Peyer's patch (tissue), 4 donors: ENCODE results near the gene C5orf22. TPM values are rescaled to one million over a fixed set of nuclear protein-coding genes. Genes with fewer than 3 reads are reported as not detected.
"Not testable (repeated sequence)": the region's sequence is repeated elsewhere in the genome, so short reads cannot be mapped to it uniquely, and the experiment has no call there.

ENCODE experiments used
- DNase-seq, 3 donors: peaks; one replicate each; pipeline ENCODE4 v3.0.0-alpha.2; 2017 to 2019
- H3K27ac ChIP-seq, 4 donors: fragments of 200-600 bp; sonication (generic); one replicate each; pipeline ENCODE4 v1.5.1; 2016 to 2019
- H3K27me3 ChIP-seq, 2 donors: fragments of 200-600 bp; sonication (generic); one replicate each; pipeline ENCODE4 v1.5.1; 2019
- H3K36me3 ChIP-seq, 3 donors: fragments of 200-600 bp; sonication (generic); one replicate each; pipeline ENCODE4 v1.5.1; 2016 to 2019
- H3K4me1 ChIP-seq, 4 donors: fragments of 200-600 bp; sonication (generic); one replicate each; pipeline ENCODE4 v1.5.1; 2016 to 2019
- H3K4me3 ChIP-seq, 4 donors: fragments of 200-600 bp; sonication (generic); 1 replicate in 3 of 4; 2 replicates in 1 of 4; pipeline ENCODE4 v1.5.1; 2016 to 2019; ENCODE audit warnings: mild to moderate bottlenecking in 1 of 4
- H3K9me3 ChIP-seq, 4 donors: fragments of 200-600 bp; sonication (generic); one replicate each; pipeline ENCODE4 v1.5.1; 2016 to 2019; ENCODE audit warnings: mild to moderate bottlenecking in 1 of 4
- CTCF ChIP-seq, 6 experiments: fragments of 450-650 bp in 4 of 6; fragments of 200-600 bp in 2 of 6; sonication (generic) in 1 of 6; IDR thresholded peaks; one replicate each; pipeline ENCODE4 v1.5.1; 2017 to 2019; ENCODE audit warnings: antibody characterized with exemption in 6 of 6, mild to moderate bottlenecking in 3 of 6, moderate library complexity in 1 of 6
- POLR2A ChIP-seq, 2 donors: fragments of 450-650 bp; IDR thresholded peaks; one replicate each; pipeline ENCODE4 v1.5.1; 2017; ENCODE audit warnings: antibody characterized with exemption in 2 of 2, mild to moderate bottlenecking in 2 of 2, moderate library complexity in 2 of 2
- total RNA-seq, 4 donors: library from RNA; depleted of rRNA; stranded (reverse); fragments of >200 nt; gene quantifications; one replicate each; pipeline ENCODE4 v1.1.0, GENCODE V29; 2016

C5orf22 gene
- total RNA-seq, 4 donors from 2014 or later, result 5.5 to 29.7 (median 13.5) TPM

- Histone ChIP-seq H3K4me1 (peaks cover 0 to 12% (median 2%) of the 10 kb centered on the region in 4 donors), H3K27ac (no peak overlapping the region), H3K4me3 (no peak overlapping the region), H3K27me3 (no peaks in the 10 kb centered on the region), H3K36me3 (peaks cover 0 to 67% (median 0%) of the 10 kb centered on the region in 3 donors), H3K9me3 (no peaks in the 10 kb centered on the region)
- TF ChIP-seq POLR2A (IDR thresholded peaks at IDR 0.05) (no peak), CTCF (IDR thresholded peaks at IDR 0.05) (no peak)
- no peak for DNase-seq
These were observed 4.8 kb downstream of the C5orf22 start for GRCh38 chr5:31536873-31537272.

GRCh38 chr5:31537349-31537748, 5.2 kb downstream of the C5orf22 start:
- no peaks in the 10 kb centered on the region for H3K9me3 ChIP-seq
- H3K4me1 ChIP-seq, result peaks cover 0 to 12% (median 2%) of the 10 kb centered on the region in 4 donors
- H3K36me3 ChIP-seq, result peaks cover 0 to 69% (median 0%) of the 10 kb centered on the region in 3 donors
- DNase-seq, result no peak
- no peak overlapping the region for H3K4me3 ChIP-seq
- H3K27me3 ChIP-seq, result no peaks in the 10 kb centered on the region
- H3K27ac ChIP-seq, result no peak overlapping the region
- no peak for TF ChIP-seq CTCF (IDR thresholded peaks at IDR 0.05)
- TF ChIP-seq POLR2A (IDR thresholded peaks at IDR 0.05), result no peak

- Histone ChIP-seq H3K4me1 (peaks cover 0 to 10% (median 2%) of the 10 kb centered on the region in 4 donors), H3K27me3 (no peaks in the 10 kb centered on the region), H3K9me3 (no peaks in the 10 kb centered on the region), H3K36me3 (peaks cover 0 to 74% (median 0%) of the 10 kb centered on the region in 3 donors), H3K27ac (no peak overlapping the region), H3K4me3 (no peak overlapping the region)
- no peak for DNase-seq
- TF ChIP-seq CTCF (IDR thresholded peaks at IDR 0.05), result no peak
- no peak for TF ChIP-seq POLR2A (IDR thresholded peaks at IDR 0.05)
These were observed 5.8 kb downstream of the C5orf22 start for GRCh38 chr5:31537851-31538250.

DNA sequence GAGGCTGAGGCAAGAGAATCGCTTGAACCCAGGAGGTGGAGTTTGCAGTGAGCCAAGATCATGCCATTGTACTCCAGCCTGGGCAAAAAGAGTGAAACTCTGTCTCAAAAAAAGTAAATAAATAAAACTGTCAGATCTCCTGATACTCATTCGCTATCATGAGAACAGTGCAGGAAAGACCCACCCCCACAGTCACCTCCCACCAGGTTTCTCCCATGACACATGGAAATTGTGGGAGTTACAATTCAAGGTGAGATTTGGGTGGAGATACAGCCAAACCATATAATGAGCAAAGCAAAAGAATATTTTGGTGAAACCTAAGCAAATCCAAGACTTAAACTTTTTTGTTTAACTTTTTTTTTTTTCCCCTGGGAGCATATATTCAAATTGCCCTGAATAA, 17.0 kb downstream of the C5orf22 start:
- H3K36me3 ChIP-seq, result peaks cover 0 to 92% (median 0%) of the 10 kb centered on the region in 3 donors
- H3K27ac ChIP-seq, H3K4me1 ChIP-seq, H3K27me3 ChIP-seq, DNase-seq, H3K9me3 ChIP-seq, H3K4me3 ChIP-seq: not testable (repeated sequence)

GRCh38 chr5:31551878-31552277, 19.8 kb downstream of the C5orf22 start:
- H3K36me3 ChIP-seq, result peaks cover 0 to 76% (median 0%) of the 10 kb centered on the region in 3 donors
- TF ChIP-seq POLR2A (IDR thresholded peaks at IDR 0.05) (no peak), CTCF (IDR thresholded peaks at IDR 0.05) (no peak)
- no peak overlapping the region for H3K27ac ChIP-seq

GRCh38 chr5:31553863-31554262, 21.8 kb downstream of the C5orf22 start:
- Histone ChIP-seq H3K27me3 (no peaks in the 10 kb centered on the region), H3K27ac (no peak overlapping the region), H3K36me3 (peaks cover 0 to 57% (median 0%) of the 10 kb centered on the region in 3 donors), H3K4me1 (no peaks in the 10 kb centered on the region), H3K4me3 (no peak overlapping the region), H3K9me3 (no peaks in the 10 kb centered on the region)
- TF ChIP-seq CTCF (IDR thresholded peaks at IDR 0.05) (no peak), POLR2A (IDR thresholded peaks at IDR 0.05) (no peak)
- no peak for DNase-seq

More at GRCh38 chr5:31551878-31552277, 19.8 kb downstream of the C5orf22 start:
- no peaks in the 10 kb centered on the region for H3K4me1 ChIP-seq
- no peaks in the 10 kb centered on the region for H3K27me3 ChIP-seq
- no peaks in the 10 kb centered on the region for H3K9me3 ChIP-seq
- no peak overlapping the region for H3K4me3 ChIP-seq
- no peak for DNase-seq
